ENCODE measurements around the gene NEMP2.

Gene NEMP2

GRCh38 chr2:190490502-190490901 is 44.0 kb downstream of the NEMP2 start:
- no peaks in the 10 kb centered on the region for H3K27me3 ChIP-seq (ENCODE audit: low read length)
- H3K9ac ChIP-seq (ENCODE audit: low read length): no peak overlapping the region
- no peak overlapping the region for H2AFZ ChIP-seq (ENCODE audit: low read depth, low read length, severe bottlenecking)
- no peaks in the 10 kb centered on the region for H3K9me3 ChIP-seq (ENCODE audit: insufficient read depth, low read length)
- no peaks in the 10 kb centered on the region for H3K79me2 ChIP-seq (ENCODE audit: insufficient read depth, low read length)
- peaks cover 4% of the 10 kb centered on the region; the same call in 1 of the 2 replicates for H3K36me3 ChIP-seq (ENCODE audit: low read length)
- H3K4me2 ChIP-seq (ENCODE audit: low read depth, low read length, poor library complexity, severe bottlenecking): no peak overlapping the region
- H3F3A ChIP-seq (ENCODE audit: insufficient read depth): no peaks in the 10 kb centered on the region
- H3K4me3 ChIP-seq (ENCODE audit: insufficient read depth, low read length, poor library complexity, severe bottlenecking): no peak overlapping the region
- no peaks in the 10 kb centered on the region for H3K9me2 ChIP-seq (replicated peaks; ENCODE audit: insufficient read depth, low read length)
- TF ChIP-seq EZH2phosphoT487 (conservative IDR thresholded peaks at IDR 0.05; ENCODE audit: low read length): no peak
- TF ChIP-seq CTCF (IDR thresholded peaks at IDR 0.05; ENCODE audit: insufficient read depth, low read length, poor library complexity, severe bottlenecking): no peak
- H4K20me1 ChIP-seq (ENCODE audit: low read depth, low read length): no peaks in the 10 kb centered on the region
- no peak overlapping the region for H3K27ac ChIP-seq (ENCODE audit: low read depth, low read length)

- Histone ChIP-seq H3K27me3 (ENCODE audit: low read length) (no peaks in the 10 kb centered on the region), H3K27ac (ENCODE audit: low read depth, low read length) (no peak overlapping the region), H3K9ac (ENCODE audit: low read length) (no peak overlapping the region), H3K9me3 (ENCODE audit: insufficient read depth, low read length) (no peaks in the 10 kb centered on the region), H3K36me3 (ENCODE audit: low read length) (peaks cover 4% of the 10 kb centered on the region; the same call in 1 of the 2 replicates), H3K79me2 (ENCODE audit: insufficient read depth, low read length) (no peaks in the 10 kb centered on the region), H3K4me2 (ENCODE audit: low read depth, low read length, poor library complexity, severe bottlenecking) (no peak overlapping the region), H4K20me1 (ENCODE audit: low read depth, low read length) (no peaks in the 10 kb centered on the region), H3K9me2 (replicated peaks; ENCODE audit: insufficient read depth, low read length) (no peaks in the 10 kb centered on the region), H3F3A (ENCODE audit: insufficient read depth) (no peaks in the 10 kb centered on the region), H2AFZ (ENCODE audit: low read depth, low read length, severe bottlenecking) (no peak overlapping the region), H3K4me3 (ENCODE audit: insufficient read depth, low read length, poor library complexity, severe bottlenecking) (no peak overlapping the region)
- TF ChIP-seq CTCF (IDR thresholded peaks at IDR 0.05; ENCODE audit: insufficient read depth, low read length, poor library complexity, severe bottlenecking) (no peak), EZH2phosphoT487 (conservative IDR thresholded peaks at IDR 0.05; ENCODE audit: low read length) (no peak)
Measured at GRCh38 chr2:190489475-190489874, 45.0 kb downstream of the NEMP2 start.

GRCh38 chr2:190488516-190489233 is 45.8 kb downstream of the NEMP2 start:
- Histone ChIP-seq H3K9me3 (ENCODE audit: insufficient read depth, low read length) (no peaks in the 10 kb centered on the region), H3K4me2 (ENCODE audit: low read depth, low read length, poor library complexity, severe bottlenecking) (no peak overlapping the region), H3K4me3 (ENCODE audit: insufficient read depth, low read length, poor library complexity, severe bottlenecking) (no peak overlapping the region), H3F3A (ENCODE audit: insufficient read depth) (no peaks in the 10 kb centered on the region), H3K36me3 (ENCODE audit: low read length) (peaks cover 4% of the 10 kb centered on the region; the same call in 1 of the 2 replicates), H2AFZ (ENCODE audit: low read depth, low read length, severe bottlenecking) (no peak overlapping the region), H3K27me3 (ENCODE audit: low read length) (no peaks in the 10 kb centered on the region), H3K27ac (ENCODE audit: low read depth, low read length) (no peak overlapping the region), H4K20me1 (ENCODE audit: low read depth, low read length) (no peaks in the 10 kb centered on the region), H3K9me2 (replicated peaks; ENCODE audit: insufficient read depth, low read length) (no peaks in the 10 kb centered on the region), H3K9ac (ENCODE audit: low read length) (no peak overlapping the region), H3K79me2 (ENCODE audit: insufficient read depth, low read length) (no peaks in the 10 kb centered on the region)
- TF ChIP-seq CTCF (IDR thresholded peaks at IDR 0.05; ENCODE audit: insufficient read depth, low read length, poor library complexity, severe bottlenecking): no peak
- no peak for TF ChIP-seq EZH2phosphoT487 (conservative IDR thresholded peaks at IDR 0.05; ENCODE audit: low read length)

Measured in SU-DHL-6 (cell line).